Neural progenitor cell (in vitro differentiated cells): ENCODE results near the gene CREBRF.

Source experiments
- CTCF ChIP-seq: fragments of 200-600 bp; sonication (generic); IDR thresholded peaks from 2 replicates; pipeline ENCODE4 v1.5.1; 2017; ENCODE audit warnings: antibody characterized with exemption, mild to moderate bottlenecking
- EZH2phosphoT487 ChIP-seq: fragments of 200-600 bp; sonication (generic); IDR thresholded peaks from 2 replicates; pipeline ENCODE4 v1.6.1; 2017; ENCODE audit warnings: antibody characterized with exemption

DNA sequence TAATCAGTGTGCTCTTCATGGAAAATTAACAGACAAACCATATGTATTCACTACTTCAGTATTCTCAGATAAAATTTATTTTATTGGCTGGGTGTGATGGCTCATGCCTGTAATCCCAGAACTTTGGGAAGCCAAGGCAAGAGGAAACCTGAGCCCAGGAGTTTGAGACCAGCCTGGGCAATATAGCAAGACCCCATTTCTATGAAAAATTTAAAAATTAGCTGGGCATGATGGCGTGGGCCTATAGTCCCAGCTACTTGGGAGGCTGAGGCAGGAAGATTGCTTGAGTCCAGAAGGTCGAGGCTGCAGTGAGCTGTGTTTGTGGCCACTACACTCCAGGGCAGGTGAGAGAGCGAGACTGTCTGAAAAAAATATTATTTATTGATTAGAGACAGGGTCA lies 23.4 kb upstream of the CREBRF start:
- TF ChIP-seq CTCF = no peak
- TF ChIP-seq EZH2phosphoT487 = no peak
